Activated CD8-positive, alpha-beta memory T cell treated with anti-CD3 and anti-CD28 coated beads for 24 hours (primary cell): ENCODE data around the gene MAPK14.
"Not testable (repeated sequence)": the region's sequence is repeated elsewhere in the genome, so short reads cannot be mapped to it uniquely, and the experiment has no call there.

Experiments
- DNase-seq: peaks from one replicate; pipeline ENCODE4 v3.0.0-alpha.2; 2020

The MAPK14 gene

GRCh38 chr6:36124881-36125280, 97.3 kb downstream of the MAPK14 start:
- no peak for DNase-seq

- DNase-seq, result no peak
These were observed 98.0 kb downstream of the MAPK14 start for GRCh38 chr6:36125575-36125974.

GRCh38 chr6:36126121-36126520, 98.5 kb downstream of the MAPK14 start:
- DNase-seq, result no peak

GRCh38 chr6:36126553-36127458, 99.2 kb downstream of the MAPK14 start:
- no peak for DNase-seq

- DNase-seq, result no peak
These were observed 99.9 kb downstream of the MAPK14 start for GRCh38 chr6:36127462-36128016.

GRCh38 chr6:36128073-36128472, 100.5 kb downstream of the MAPK14 start:
- DNase-seq, result no peak

GRCh38 chr6:36128793-36129192, 101.2 kb downstream of the MAPK14 start:
- no peak for DNase-seq

- not testable (repeated sequence) for DNase-seq
These were observed 101.7 kb downstream of the MAPK14 start for GRCh38 chr6:36129334-36129733.

GRCh38 chr6:36129941-36130666, 102.5 kb downstream of the MAPK14 start, which contains the start of gene MAPK13:
MAPK13 (plus strand) TSS chr6:36130513; CDS start chr6:36130583, 70 bp downstream.
- DNase-seq, result peak; percentile 73

- peak; percentile 86 for DNase-seq
These were observed 103.3 kb downstream of the MAPK14 start for GRCh38 chr6:36130667-36131510.

- peak; percentile 74 for DNase-seq
These were observed 104.1 kb downstream of the MAPK14 start for GRCh38 chr6:36131511-36132245.

GRCh38 chr6:36132246-36132895, 104.8 kb downstream of the MAPK14 start:
- no peak for DNase-seq

GRCh38 chr6:36133148-36133547, 105.5 kb downstream of the MAPK14 start:
- DNase-seq, result no peak

- no peak for DNase-seq
These were observed 106.3 kb downstream of the MAPK14 start for GRCh38 chr6:36133912-36134311.

- no peak for DNase-seq
These were observed 107.6 kb downstream of the MAPK14 start for GRCh38 chr6:36135053-36135731.

- DNase-seq, result no peak
These were observed 108.4 kb downstream of the MAPK14 start for GRCh38 chr6:36136034-36136433.

- no peak for DNase-seq
These were observed 108.9 kb downstream of the MAPK14 start for GRCh38 chr6:36136551-36136950.

GRCh38 chr6:36138667-36139066, 111.1 kb downstream of the MAPK14 start:
- no peak for DNase-seq

GRCh38 chr6:36139431-36139830, 111.8 kb downstream of the MAPK14 start:
- DNase-seq, result no peak

- DNase-seq, result no peak
These were observed 112.5 kb downstream of the MAPK14 start for GRCh38 chr6:36139991-36140710.
